ENCODE results near the gene EEFSEC. TPM values are rescaled to one million over a fixed set of nuclear protein-coding genes. Genes with fewer than 3 reads are reported as not detected.
A peak's percentile ranks its signal among the peaks of the same experiment; 100 is the strongest.

The EEFSEC gene
- total RNA-seq, 1 donor from 2014 or later, result 15.3 TPM

DNA sequence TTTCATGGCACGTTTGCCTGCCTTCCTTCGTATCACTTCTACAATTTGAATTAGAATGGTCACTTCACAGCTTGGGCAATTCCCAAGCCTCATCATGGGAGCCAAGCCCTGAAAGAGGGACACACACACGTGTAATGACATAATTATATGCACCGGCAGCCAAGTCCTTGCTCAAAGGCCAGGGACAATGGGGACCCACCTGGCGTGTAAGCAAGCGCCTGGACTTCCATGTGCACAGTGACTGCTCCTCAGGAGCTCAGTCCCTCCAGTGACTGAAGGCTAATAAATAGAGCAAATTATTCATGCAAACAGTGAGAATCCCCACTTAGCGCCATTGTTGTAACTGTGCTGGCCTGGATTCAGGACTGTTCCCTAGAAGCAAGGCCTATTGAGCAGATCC lies 198.3 kb downstream of the EEFSEC start:
- DNase-seq (no peak), ATAC-seq (no peak)
- Histone ChIP-seq H3K4me3 (no peak overlapping the region), H3K36me3 (no peaks in the 10 kb centered on the region), H3K27ac (no peak overlapping the region), H3K27me3 (no peaks in the 10 kb centered on the region), H3K4me1 (peaks cover 14% of the 10 kb centered on the region), H3K9me3 (no peaks in the 10 kb centered on the region)
- TF ChIP-seq, protein P1, sequence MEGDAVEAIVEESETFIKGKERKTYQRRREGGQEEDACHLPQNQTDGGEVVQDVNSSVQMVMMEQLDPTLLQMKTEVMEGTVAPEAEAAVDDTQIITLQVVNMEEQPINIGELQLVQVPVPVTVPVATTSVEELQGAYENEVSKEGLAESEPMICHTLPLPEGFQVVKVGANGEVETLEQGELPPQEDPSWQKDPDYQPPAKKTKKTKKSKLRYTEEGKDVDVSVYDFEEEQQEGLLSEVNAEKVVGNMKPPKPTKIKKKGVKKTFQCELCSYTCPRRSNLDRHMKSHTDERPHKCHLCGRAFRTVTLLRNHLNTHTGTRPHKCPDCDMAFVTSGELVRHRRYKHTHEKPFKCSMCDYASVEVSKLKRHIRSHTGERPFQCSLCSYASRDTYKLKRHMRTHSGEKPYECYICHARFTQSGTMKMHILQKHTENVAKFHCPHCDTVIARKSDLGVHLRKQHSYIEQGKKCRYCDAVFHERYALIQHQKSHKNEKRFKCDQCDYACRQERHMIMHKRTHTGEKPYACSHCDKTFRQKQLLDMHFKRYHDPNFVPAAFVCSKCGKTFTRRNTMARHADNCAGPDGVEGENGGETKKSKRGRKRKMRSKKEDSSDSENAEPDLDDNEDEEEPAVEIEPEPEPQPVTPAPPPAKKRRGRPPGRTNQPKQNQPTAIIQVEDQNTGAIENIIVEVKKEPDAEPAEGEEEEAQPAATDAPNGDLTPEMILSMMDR (IDR thresholded peaks at IDR 0.05), result no peak
- intact Hi-C loops (cut with DNase I), result no loop called here

DNA sequence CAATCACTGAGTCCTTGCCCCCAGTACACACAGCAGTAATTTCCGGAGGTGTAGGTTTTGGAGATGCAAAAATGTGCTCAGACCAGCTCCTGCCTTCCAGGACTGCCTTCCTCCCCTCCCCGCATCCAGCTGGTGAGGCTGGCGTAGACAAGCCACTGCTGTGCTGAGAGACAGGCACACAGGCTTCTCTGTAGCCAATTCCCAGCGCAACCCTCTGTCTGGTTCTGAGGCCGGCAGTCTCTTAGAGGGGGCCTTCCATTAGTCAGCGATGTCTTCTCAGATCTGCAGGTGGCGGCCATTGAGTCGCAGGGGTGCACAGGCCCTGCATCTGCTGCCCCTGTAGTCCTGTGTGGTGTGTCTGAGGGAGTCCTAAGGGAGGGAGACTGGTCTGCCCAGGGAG lies 199.0 kb downstream of the EEFSEC start:
- no peaks in the 10 kb centered on the region for H3K36me3 ChIP-seq
- H3K27me3 ChIP-seq, result no peaks in the 10 kb centered on the region
- peaks cover 14% of the 10 kb centered on the region for H3K4me1 ChIP-seq
- intact Hi-C loops (cut with DNase I), result no loop called here
- H3K9me3 ChIP-seq, result no peaks in the 10 kb centered on the region
- H3K4me3 ChIP-seq, result no peak overlapping the region
- TF ChIP-seq, protein P1 (IDR thresholded peaks at IDR 0.05), result no peak
- DNase-seq (no peak), ATAC-seq (no peak)
- H3K27ac ChIP-seq, result no peak overlapping the region

DNA sequence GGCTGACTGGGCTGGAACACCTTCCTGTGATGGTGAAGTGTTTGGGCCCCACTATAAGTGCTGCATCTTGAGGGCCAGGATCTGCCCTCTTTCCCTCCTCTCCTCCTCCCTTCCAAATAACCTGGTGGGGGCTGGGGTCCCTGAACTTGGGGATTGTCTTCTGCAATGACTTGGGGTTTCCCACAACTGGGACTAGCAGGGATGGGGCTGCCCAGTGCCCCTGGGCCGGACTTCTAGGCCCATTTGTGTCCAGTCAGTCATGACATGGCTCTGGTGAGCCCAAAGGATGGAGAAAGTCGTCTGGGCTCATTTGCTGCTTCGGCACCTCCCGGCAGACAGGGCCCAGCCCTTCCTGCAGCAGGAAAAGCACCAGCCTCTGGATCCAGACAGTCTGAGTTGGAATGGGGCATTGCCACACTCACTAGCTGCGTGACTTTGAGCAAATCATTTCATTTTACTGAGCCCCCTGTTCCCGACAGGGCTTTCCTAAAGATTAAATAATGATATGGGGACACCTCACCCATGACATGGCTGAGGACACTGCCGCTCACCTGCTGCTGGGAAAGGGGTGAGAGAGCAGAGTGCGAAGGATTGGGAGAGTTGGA lies 200.2 kb downstream of the EEFSEC start:
- DNase-seq (no peak), ATAC-seq (no peak)
- peaks cover 14% of the 10 kb centered on the region for H3K4me1 ChIP-seq
- no peaks in the 10 kb centered on the region for H3K27me3 ChIP-seq
- no peaks in the 10 kb centered on the region for H3K36me3 ChIP-seq
- H3K4me3 ChIP-seq, result no peak overlapping the region
- no peak overlapping the region for H3K27ac ChIP-seq
- TF ChIP-seq, protein P1 (IDR thresholded peaks at IDR 0.05), result no peak
- H3K9me3 ChIP-seq, result no peaks in the 10 kb centered on the region
- intact Hi-C loops (cut with DNase I), result no loop called here

DNA sequence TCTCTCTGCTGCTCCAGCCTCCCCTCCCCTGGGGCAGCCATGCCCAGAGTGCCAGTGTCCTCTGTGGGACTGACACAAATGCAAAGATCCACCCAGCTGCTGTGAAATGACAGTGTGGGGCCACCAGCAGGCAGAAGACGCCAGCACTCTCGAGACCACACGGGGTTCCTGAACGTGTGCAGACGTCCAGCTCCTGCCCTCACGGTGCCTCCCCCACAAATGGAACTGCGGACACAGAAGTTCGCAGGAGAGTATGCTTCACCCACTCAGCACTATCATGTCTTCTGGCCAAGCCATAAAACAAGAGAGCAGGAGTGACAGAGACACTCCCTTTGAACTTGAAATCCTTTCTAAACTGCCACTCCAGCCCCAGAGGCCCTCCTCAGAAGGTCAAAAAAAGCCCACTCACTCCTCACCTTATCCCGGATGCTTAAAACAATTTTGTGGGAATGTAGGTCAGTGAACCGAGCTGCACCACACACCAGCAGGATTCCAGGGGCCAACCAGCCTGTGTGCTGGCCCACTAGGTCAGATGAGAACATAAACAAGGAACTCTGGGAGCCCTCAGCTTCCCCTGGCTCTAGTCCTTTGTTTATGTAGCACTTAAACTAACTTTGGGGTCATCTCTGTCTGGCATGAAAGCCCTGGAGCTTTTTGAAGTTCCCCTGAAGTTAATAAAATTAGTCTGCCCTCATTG lies 200.9 kb downstream of the EEFSEC start:
- Histone ChIP-seq H3K36me3 (no peaks in the 10 kb centered on the region), H3K4me1 (peaks cover 14% of the 10 kb centered on the region), H3K9me3 (no peaks in the 10 kb centered on the region), H3K27ac (no peak overlapping the region), H3K27me3 (no peaks in the 10 kb centered on the region), H3K4me3 (no peak overlapping the region)
- intact Hi-C loops (cut with DNase I), result no loop called here
- peak; percentile 36 for DNase-seq
- ATAC-seq, result no peak
- TF ChIP-seq, protein P1 (IDR thresholded peaks at IDR 0.05), result no peak

DNA sequence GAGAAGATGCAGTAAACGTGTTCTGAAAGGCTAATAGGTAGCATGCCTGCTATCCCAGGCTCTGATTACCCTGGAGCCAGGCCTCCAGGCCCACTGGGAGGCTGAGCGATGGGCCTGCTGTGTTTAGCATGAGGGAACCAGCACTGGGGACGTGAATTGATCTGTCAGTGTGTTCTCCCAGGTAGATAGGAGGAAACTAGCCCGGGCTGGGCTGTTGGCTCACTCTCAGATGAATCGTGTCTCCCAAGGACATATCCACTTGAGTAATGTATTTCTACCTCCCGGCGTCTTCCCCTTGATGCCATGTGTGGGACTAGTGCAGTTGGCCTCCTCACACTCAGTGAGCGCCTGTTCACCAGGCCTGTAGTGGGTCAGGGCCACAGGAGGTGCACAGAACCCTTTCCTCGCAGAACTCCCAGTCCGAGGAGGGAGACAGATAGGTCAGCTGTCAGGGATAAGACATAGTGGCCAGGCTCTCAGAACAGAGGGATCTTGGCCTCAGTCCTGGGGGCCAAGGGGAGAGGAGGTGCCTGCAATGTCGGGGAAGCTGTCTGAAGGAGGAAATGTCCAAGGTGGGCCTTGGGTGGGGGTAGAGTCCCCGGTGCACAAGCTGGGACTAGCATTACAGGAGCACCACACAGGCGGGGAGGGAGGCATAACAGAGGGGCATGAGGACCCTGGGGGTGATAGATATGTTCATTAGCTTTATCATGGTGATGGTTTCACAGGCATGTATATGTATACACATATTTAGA lies 201.7 kb downstream of the EEFSEC start:
- Histone ChIP-seq H3K4me1 (peaks cover 14% of the 10 kb centered on the region), H3K27ac (no peak overlapping the region), H3K4me3 (no peak overlapping the region), H3K27me3 (no peaks in the 10 kb centered on the region), H3K36me3 (no peaks in the 10 kb centered on the region), H3K9me3 (no peaks in the 10 kb centered on the region)
- TF ChIP-seq, protein P1 (IDR thresholded peaks at IDR 0.05), result no peak
- DNase-seq, result peak; percentile 53
- intact Hi-C loops (cut with DNase I), result no loop called here
- ATAC-seq, result no peak

Data from upper lobe of right lung (tissue), 1 donor.